T follicular helper cell (primary cell): ENCODE results near the gene RHBDL1.
A peak's percentile ranks its signal among the peaks of the same experiment; 100 is the strongest.

ENCODE experiments used
- DNase-seq: peaks from one replicate; pipeline ENCODE4 v3.0.0-alpha.2; 2020; ENCODE audit warnings: low read depth

RHBDL1 gene

DNA sequence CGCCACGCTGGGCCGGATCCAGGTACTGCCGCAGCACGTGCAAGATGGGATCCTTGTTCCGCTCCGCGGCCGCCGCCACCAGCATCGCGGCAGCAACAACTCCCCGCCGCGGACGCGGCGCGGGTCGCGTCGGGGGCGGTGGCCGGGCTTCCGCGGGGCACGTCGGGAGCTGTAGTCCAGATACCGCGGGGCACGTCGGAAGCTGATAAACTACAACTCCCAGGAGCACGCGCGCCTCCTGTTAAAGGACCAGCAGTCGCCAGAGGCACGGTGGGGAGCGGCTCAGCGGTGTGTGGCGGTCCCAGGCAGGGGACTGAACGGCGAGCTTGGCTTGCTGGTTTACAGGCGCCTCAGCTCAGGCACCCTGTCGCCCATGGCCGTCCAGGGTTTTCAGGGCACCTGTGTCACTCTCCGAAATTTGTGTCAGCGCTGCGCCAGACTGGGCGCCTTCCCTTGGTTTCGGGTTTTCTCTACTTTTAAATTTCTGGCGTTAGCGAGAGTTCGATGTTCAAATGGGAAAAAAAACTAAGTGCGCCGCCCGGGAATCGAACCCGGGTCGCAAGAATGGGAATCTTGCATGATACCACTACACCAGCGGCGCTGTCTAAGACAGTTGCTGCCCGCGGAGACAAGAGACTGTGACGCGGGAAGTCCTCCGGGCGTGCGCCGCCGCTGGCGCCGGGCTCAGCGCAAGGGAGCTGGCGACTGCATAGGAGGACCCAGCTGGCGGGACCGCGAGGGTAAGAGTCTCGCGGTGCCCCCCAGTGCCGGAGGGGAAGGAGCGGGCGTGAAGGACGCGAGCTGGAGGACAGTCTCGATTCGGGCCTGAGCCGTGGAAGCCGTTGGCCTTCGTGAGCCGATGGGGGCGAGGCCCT, 39.0 kb upstream of the RHBDL1 start, which contains the start of gene METTL26:
TSS of gene METTL26 (minus strand) at position 100 of the 875 bp plus-strand sequence. CDS start at position 85, 15 bp downstream.
- DNase-seq: peak; percentile 90

GRCh38 chr16:637081-638018, 38.1 kb upstream of the RHBDL1 start:
- peak; percentile 85 for DNase-seq

DNA sequence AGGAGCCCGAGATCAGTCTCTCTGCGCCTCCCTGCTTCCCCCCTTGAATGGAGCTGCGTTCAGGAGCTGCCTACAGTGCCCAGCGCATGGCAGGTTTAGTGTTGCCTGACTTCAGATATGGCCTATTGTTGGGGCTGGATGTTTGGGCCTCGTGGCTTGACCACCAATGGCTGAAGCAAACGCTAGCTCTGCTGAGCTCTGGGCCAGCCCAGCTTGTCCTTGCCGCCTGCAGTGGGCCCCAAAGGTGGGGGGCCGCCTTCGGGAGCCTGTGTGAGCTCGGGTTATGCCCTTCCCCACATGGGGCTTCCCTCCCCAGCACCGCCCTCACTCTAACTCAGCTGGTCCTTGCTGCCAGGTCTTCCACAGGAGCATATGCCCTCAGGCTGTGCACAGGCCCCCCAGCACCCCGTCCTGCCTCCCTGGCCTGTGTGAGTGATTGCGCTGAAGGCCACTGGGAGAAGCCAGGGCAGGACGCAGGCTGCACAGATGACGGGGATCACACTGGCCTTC, 37.4 kb upstream of the RHBDL1 start:
- no peak for DNase-seq

DNA sequence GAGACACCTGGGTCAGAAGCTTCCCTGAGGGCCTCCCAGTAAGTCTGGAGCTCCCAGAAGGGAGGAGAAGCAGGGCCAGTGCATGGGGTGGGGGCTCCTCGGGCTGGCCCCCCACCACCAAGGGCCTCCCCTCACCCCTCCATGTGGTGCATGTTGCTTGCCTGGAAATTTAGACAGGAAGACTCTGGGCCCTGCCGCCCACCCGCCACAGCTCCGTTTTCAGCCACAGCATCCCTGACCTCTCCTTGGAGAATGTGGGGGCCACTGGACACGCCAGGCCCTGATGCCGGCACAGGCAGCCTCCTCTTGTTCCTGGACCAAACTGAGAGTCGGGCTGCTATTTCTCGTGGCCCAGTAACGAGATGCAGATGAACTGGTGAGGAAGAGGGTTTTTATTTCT, 36.6 kb upstream of the RHBDL1 start:
- DNase-seq: no peak

- DNase-seq: no peak
These were observed 34.9 kb upstream of the RHBDL1 start for GRCh38 chr16:640614-641013.

DNA sequence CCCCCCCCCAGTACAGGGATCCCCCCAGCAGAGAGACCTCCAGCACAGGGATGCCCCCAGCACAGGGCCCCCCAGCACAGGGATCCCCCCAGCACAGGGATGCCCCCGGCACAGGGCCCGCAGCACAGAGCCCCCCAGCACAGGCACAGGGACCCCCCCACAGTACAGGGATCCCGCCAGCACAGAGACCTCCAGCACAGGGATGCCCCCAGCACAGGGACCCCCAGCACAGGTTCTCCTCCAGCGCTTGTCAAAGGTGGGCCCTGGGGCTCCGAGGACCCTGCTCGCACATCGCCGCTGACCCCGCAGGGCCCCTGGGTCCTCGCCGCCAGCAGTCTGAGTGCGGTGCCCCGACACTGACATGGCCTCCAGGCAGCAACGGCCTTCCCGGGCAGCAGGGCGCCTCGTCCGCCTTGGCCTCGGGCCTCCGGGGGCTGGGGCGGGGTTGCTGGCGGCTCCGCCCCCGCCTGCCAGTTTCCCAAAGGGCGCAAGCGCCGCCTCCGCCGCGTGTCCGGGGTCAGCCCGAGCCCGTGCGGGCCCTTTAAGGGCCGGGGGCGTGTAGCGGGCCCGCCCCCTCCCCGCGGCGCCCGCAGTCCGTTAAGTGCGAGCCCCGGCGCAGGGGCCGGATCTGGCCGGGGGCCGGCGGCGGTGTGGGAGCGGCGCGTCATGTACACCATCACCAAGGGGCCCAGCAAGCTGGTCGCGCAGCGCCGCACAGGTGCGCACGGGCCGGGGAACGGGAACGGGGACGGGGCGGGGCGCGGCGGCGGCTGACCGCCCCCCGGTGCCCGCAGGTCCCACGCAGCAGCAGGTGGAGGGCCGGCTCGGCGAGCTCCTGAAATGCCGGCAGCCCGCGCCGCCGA, 33.9 kb upstream of the RHBDL1 start, which contains the start of gene MCRIP2:
TSS of gene MCRIP2 (plus strand) at position 503 of the 863 bp plus-strand sequence. CDS start at position 667, 164 bp downstream.
- DNase-seq: peak; percentile 20

DNA sequence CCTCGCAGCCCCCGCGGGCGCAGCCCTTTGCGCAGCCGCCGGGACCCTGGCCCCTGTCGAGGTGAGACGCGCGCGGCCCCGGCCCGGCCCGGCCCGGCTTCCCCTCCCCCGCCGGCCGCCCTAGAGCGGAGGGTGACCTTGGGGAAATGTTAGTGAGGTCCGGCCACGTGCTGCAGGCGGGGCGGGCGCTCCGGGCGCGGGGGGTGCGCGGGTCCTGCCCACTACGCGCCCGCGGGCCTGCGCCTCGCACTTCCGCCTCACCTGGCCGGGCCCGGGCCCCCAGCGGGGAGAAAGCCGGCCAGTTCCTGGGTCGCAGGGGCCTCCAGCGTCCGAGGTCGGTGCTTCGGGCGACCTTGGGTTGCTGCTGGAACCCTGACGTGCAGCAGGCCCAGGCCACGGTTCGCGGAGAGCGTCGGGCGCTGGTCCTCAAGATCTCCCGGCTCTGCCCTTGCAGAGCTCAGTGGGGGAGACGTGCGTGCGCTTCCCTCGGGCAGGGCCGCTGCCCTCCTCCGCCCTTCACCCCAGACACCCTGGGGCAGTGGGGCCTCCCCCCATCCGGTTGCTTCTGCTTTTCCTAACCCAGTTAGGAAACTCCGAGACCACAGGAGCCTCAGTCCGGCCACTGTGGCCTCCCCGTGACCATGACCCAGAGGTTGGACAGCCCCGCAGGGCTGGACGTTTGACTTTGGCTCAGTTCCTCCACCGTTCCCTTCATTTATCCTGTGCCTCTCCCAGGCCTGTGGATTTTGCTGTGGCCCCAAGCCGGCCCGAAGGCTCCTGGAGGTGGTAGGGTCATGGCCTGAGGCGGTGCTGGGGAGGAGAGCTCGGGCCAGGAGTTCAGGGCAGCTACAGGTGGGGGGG, 33.1 kb upstream of the RHBDL1 start:
- DNase-seq: no peak

GRCh38 chr16:643050-643368, 32.5 kb upstream of the RHBDL1 start:
- DNase-seq: no peak

DNA sequence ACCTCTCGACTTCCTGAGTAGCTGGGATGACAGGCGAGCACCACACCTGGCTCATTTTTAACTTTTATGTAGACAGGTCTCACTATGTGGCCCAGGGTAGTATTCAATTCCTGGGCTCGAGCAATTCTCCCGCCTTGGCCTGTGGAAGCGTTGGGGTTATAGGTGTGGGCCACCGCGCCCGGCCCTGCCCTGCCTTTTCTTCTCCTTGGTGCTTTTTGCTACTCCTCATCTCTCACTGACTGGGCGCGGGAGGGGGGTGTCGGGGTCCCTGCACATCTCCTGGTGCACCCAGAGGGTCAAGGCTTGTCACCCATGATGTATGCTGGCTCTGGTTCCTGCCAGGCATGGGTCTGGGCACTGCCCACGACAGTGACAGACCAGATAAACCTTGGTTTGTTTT, 30.9 kb upstream of the RHBDL1 start:
- DNase-seq: no peak

GRCh38 chr16:645852-646678, 29.4 kb upstream of the RHBDL1 start:
- DNase-seq: no peak

GRCh38 chr16:646679-647172, 28.7 kb upstream of the RHBDL1 start:
- DNase-seq: no peak

- no peak for DNase-seq
These were observed 28.1 kb upstream of the RHBDL1 start for GRCh38 chr16:647173-647902.

GRCh38 chr16:648071-648780, 27.2 kb upstream of the RHBDL1 start:
- no peak for DNase-seq

- DNase-seq: peak; percentile 90
These were observed 26.5 kb upstream of the RHBDL1 start, which contains the start of gene WDR90 for GRCh38 chr16:648781-649589. WDR90 (plus strand) TSS chr16:649365; CDS start chr16:649417, 52 bp downstream.

- DNase-seq: no peak
These were observed 25.8 kb upstream of the RHBDL1 start for GRCh38 chr16:649631-650030.

- DNase-seq: no peak
These were observed 23.6 kb upstream of the RHBDL1 start for GRCh38 chr16:651844-652243.
